Adrenal gland (tissue), 5 donors: ENCODE measurements around the gene GPC6.

Experiments
- CTCF ChIP-seq, 6 experiments: fragments of 450-650 bp in 4 of 6; fragments of 200-600 bp in 2 of 6; sonication (generic) in 1 of 6; IDR thresholded peaks; 1 replicate in 5 of 6; 2 replicates in 1 of 6; pipeline versions ENCODE4 v1.5.1 to v1.8.0; 2016 to 2021; ENCODE audit warnings: antibody characterized with exemption in 6 of 6, mild to moderate bottlenecking in 2 of 6, moderate library complexity in 1 of 6
- POLR2A ChIP-seq, 2 donors: fragments of 450-650 bp; IDR thresholded peaks; one replicate each; pipeline ENCODE4 v1.6.1; 2017; ENCODE audit warnings: antibody characterized with exemption in 2 of 2, mild to moderate bottlenecking in 2 of 2, moderate library complexity in 1 of 2
- donor health status: DM: no; HTN: no; CAD: no.

GRCh38 chr13:94254737-94255136 lies 1028.1 kb downstream of the GPC6 start:
- TF ChIP-seq CTCF (IDR thresholded peaks at IDR 0.05): no peak
- TF ChIP-seq POLR2A (IDR thresholded peaks at IDR 0.05): no peak
